ENCODE measurements around the gene SNCB.
A peak's percentile ranks its signal among the peaks of the same experiment; 100 is the strongest.

SNCB gene

DNA sequence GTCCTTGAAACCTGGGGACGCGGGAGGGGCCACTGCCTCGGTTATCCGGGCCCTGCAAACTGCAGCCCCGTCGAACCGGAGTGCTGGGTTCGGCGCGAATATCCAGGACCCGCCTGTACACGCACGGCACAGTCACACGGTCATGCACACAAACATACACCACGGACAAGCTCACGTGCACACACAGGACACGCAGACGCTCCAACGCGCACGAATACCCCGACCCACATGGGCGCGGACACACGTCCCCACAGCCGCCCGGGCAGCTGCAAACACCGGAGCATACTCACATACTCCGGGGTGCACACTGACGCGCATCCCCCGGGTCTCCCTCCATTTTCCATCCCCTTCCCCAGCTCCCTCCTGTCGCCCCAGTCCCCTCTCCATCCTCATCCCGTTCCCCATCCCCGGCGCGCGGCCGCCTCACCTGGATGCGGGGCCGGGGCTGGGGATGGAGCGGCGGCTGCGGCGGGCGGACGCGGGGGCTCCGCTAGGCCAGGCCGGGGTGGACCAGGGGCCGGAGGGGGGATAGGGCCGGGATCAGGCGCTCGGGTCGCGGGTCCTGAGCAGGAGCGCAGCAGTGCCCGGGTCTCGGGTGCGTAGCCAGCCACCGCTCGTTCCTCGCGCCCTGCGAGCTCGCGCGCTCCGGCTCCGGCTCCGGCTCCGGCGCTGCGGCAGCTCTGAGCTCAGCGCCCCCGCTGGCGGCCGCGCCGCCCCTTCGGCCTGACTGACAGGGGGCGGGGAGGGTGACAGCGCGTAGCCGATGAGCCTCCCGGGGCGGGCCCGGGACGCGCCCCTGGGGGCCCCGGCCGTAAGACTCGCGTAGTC, at the start of gene SNCB, which contains the start of gene EIF4E1B:
TSS of gene SNCB (minus strand) at position 682 of the 828 bp plus-strand sequence. CDS start 880 bp downstream, outside the sequence.
TSS of gene EIF4E1B (plus strand) at position 823 of the 828 bp plus-strand sequence. CDS start 12,113 bp downstream, outside the sequence.
- no peak for DNase-seq (ENCODE audit: low read depth)

DNA sequence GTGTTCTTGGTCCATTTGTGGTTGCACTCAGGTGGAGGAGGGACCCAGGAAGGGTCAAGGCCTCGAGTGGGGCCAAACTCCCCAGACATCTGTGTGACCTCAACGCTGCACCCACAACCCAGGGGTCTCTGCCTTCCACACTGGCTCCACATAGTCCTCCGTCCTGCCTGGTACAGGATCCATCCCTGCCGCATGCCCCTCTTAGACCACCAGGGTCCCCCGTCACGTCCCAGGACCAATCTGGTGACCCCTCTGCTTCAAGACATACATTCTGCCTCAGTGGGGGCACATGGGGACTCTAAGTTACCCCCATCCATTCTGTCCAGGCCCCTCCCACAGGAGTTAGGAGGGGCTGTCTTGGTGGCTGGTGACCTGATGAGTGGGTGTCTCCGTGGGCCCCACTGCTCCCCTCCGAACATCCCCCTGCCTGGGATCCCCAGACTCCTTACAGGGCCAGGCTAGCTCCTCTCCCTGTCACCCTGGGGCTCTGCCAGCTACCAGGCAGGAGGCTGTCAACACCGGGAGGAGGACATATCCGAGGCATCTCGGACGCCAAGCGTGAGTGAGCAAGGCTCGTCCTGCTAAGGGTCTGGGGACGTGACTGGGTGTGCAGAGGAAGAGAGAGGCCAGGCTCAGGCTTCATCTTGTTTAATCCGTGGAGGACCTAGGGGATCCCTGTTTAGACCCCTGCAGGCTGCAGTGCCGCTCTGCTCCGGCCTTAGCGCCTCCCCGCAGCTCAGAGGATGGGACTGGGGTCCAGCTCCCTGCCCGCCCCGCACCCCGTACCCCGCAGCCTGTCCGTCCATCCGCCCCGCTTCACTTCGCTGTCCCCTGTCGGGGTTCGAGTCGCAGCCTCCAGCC, 49.3 kb upstream of the SNCB start:
- no peak for DNase-seq (ENCODE audit: low read depth)

DNA sequence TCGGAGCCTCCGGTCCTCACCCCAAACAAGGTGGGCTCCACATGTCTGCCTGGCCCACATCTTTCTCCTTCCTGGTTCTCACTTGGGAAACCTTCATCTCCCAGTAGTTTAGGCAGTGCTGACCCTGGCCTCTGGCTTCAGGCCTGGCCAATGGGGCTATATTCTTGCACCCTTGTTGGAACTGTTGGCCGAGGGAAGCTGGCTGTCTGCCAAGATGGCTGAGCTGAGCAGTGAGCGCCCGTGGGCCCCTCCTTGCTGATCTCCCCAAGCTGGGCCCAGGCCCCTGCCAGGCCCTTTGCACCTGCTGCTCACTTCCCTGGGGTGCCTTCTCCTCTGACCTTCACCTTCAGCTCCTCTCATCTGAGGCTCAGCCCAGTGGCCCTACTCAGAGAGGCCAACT, 48.2 kb upstream of the SNCB start:
- no peak for DNase-seq (ENCODE audit: low read depth)

- no peak for DNase-seq (ENCODE audit: low read depth)
Observed at GRCh38 chr5:176677209-176677939, 47.0 kb upstream of the SNCB start.

- peak; percentile 33 for DNase-seq (ENCODE audit: low read depth)
Observed at GRCh38 chr5:176676361-176676824, 46.1 kb upstream of the SNCB start.

DNA sequence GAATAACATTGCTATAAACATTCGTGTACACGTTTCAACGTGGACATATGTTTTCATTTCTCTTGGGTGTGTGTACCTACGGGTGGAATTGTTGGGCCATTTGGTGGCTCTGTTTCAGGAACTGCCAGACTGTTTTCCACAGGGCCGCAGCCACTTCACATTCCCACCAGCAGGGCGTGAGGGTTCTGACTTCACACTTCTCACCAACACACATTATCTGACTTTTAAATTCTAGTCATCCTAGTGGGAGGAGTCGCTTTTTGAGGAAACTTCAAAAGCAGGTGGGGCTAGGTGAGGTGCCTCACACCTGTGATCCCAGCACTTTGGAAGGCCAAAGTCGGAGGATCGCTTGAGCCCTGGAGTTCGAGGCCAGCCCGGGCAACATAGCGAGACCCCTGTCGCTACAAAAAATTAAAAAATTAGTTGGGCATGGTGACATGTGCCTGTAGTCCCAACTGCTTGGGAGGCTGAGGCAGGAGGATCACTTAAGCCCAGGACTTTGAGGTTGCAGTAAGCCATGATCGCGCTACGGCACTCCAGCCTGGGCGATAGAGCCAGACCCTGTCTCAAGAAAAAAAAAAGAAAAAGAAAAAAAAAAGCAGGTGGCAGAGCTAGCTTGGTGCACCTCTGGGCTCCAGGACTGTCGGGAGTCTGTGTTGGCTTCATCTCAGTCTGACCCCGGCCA, 45.5 kb upstream of the SNCB start:
- DNase-seq (ENCODE audit: low read depth): no peak

DNA sequence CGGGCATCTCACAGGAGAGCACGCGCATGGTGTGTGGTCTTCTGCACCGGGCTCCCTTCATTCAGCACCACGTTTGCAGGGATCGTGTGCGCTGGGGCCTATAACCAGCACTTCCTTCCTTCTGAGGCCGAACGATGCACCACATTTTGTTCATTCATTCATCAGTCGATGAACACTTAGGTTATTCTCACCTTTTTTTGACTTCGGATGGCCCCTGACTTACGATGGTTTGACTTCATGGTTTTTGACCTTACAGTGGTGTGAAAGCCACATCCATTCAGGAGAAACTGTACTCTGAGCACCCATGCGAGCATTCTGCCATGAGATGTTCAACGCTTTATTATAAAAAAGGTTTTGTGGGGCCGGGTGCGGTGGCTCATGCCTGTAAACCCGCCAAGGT, 44.5 kb upstream of the SNCB start:
- DNase-seq (ENCODE audit: low read depth): no peak

- DNase-seq (ENCODE audit: low read depth): no peak
Observed at GRCh38 chr5:176673651-176674583, 43.6 kb upstream of the SNCB start.

DNA sequence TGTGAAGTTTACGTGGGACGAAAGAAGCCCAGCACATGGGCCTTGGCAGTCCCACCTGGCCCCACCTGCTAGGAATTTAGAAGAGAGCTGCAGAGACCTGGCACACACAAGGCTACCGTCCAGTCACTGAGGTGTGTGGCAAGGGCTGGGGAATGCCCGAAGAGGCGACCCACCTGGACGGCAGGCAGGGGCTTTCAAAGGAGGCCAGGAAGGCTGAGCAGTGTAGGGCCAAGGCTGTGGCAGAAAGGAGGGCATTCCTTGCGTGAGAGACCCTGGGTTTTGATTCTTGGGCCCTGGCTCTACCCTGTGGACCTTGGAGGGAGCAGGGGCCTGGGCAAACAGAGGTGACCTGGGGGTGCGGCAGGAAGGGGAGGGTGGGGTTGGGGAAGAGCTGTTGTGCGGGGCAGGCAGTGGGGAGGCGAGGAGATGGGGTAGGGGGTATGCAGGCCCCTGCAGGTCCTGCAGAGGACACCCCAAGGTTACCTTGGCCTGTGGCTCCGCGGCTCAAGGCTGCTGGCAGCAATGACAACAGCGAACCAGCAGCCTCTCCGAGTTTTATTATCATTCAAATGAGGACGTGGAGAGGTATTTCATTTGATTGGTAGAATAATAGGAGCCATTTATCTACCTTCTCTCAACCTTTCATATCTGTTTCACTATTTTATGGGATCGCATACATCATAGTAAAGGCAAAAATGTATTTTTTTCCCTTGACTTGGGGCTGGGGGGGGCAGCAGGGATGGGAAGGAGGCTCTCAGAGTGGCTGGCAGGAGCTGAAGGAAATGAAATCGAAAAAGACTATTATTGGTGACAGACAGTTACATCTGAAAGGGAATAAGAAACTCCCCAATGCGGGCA, 41.8 kb upstream of the SNCB start:
- no peak for DNase-seq (ENCODE audit: low read depth)

GRCh38 chr5:176671399-176671798, 41.1 kb upstream of the SNCB start:
- no peak for DNase-seq (ENCODE audit: low read depth)

GRCh38 chr5:176670449-176670848, 40.1 kb upstream of the SNCB start:
- no peak for DNase-seq (ENCODE audit: low read depth)

GRCh38 chr5:176667637-176668036, 37.3 kb upstream of the SNCB start:
- no peak for DNase-seq (ENCODE audit: low read depth)

DNA sequence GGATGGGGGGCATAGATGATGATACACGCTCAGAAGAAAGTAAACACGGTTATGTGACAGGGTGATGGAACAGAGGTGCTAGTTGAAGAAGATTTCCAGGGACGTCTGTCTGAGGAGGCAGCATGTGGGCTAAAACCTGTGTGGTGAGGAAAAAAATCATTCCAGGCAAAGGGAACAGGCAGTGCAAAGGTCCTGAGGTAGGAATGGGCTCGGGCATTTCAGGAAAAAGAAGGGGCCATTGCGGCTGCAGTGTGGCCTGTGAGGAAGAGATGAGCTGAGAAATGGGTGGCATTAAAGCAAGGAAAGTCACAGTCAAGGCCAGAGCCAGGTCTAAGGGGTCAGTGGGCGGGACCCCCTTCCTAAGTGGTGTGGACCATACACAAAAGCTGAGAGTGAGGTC, 35.2 kb upstream of the SNCB start:
- DNase-seq (ENCODE audit: low read depth): no peak

GRCh38 chr5:176664886-176665285, 34.6 kb upstream of the SNCB start:
- DNase-seq (ENCODE audit: low read depth): no peak

GRCh38 chr5:176664479-176664878, 34.1 kb upstream of the SNCB start:
- DNase-seq (ENCODE audit: low read depth): no peak

- DNase-seq (ENCODE audit: low read depth): no peak
Observed at GRCh38 chr5:176663566-176663965, 33.2 kb upstream of the SNCB start.

DNA sequence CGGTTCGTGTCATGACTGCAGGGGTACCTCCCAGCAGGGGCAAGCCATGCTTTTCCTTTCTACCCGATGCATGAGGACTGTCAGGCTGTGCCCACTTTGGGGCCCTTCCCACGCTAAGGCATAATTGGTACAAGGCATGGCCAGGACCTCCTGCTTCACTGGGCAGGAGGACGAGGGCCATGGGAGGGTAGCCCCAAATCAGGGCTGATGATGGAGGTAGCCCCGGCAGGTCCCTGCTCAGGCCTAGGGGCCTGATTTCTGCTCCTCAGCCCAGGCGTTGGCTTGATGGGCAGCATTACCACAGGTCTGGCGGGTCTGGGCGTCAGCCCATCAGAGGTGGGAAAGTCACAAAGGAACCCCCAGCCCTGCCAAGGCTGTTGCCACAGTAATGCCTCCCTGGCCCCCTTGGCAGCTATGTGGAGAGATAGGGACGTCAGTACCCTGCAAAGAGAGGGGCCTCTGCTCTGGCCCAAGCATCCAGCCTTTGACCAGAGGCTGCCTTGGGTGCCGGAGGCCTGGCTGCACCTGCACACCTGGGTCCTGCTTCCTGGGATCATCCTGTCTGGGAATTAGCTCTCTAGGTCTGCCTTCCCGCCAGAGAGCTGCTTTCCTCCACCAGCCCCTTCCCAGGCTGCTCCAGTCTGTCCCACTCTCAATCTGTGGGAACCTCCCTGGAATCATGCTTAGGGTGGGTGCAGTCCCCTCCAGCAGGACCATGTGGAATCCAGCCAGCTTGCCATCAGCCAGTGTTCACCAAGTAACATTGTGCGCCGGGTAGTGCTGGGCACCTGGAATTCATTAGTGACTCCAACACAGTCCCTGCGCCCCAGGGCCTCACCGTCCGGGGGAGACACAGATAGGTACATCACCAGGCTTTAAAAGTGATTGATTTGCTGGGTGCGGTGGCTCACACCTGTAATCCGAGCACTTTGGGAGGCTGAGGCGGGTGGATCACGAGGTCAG, 32.3 kb upstream of the SNCB start:
- DNase-seq (ENCODE audit: low read depth): no peak

DNA sequence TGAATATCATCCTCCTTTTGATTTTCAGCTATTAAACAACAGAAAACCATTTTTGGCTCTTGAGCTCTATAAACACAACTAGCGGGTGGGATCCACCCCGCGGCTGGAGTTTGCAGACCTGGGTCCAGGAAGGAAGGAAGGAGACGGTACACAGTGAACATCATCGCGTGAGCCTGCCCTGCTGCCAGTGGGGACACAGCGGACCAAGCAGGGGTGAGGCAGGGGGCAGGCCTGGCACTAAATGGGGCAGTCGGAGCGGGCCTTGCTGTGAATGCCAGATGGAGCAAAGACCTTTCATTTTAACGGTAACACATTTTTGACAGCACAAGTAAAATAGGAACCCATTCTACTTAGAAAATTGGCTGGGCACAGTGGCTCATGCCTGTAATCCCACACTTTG, 31.3 kb upstream of the SNCB start:
- DNase-seq (ENCODE audit: low read depth): no peak
